HEK293 (cell line): Measurements from ENCODE around the gene PTGDR2.

Experiments used
- KLF8 ChIP-seq: fragments of 450-650 bp; formaldehyde crosslinking; IDR thresholded peaks from 2 replicates; pipeline ENCODE4 v1.5.1; 2016; ENCODE audit warnings: missing biosample characterization, missing genetic modification characterization
- TCF7L2 ChIP-seq: IDR thresholded peaks from 2 replicates; pipeline ENCODE4 v1.6.1; 2011; ENCODE audit warnings: low read depth, mild to moderate bottlenecking, inconsistent platforms, low read length, moderate library complexity, borderline replicate concordance
- ZFP3 ChIP-seq: fragments of 450-650 bp; formaldehyde crosslinking; IDR thresholded peaks from 2 replicates; pipeline ENCODE4 v1.5.1; 2016; ENCODE audit warnings: low read depth, missing biosample characterization, missing genetic modification characterization
- ZNF184 ChIP-seq: fragments of 450-650 bp; IDR thresholded peaks from 2 replicates; pipeline ENCODE4 v1.5.1; 2018; ENCODE audit warnings: missing biosample characterization, mild to moderate bottlenecking, missing genetic modification characterization
- ZNF292 ChIP-seq: fragments of 450-650 bp; formaldehyde crosslinking; IDR thresholded peaks from 2 replicates; pipeline ENCODE4 v1.5.1; 2016; ENCODE audit warnings: low read depth, missing biosample characterization, missing genetic modification characterization, borderline replicate concordance
- ZNF324 ChIP-seq: fragments of 450-650 bp; formaldehyde crosslinking; IDR thresholded peaks from 2 replicates; pipeline ENCODE4 v1.5.1; 2016; ENCODE audit warnings: missing biosample characterization, missing genetic modification characterization
- ZNF596 ChIP-seq: fragments of 450-650 bp; IDR thresholded peaks from 2 replicates; pipeline ENCODE4 v1.5.0; 2018; ENCODE audit warnings: missing biosample characterization, mild to moderate bottlenecking, missing genetic modification characterization, moderate library complexity
- ZNF621 ChIP-seq: fragments of 450-650 bp; formaldehyde crosslinking; IDR thresholded peaks from 2 replicates; pipeline ENCODE4 v1.5.1; 2017; ENCODE audit warnings: missing biosample characterization, missing genetic modification characterization
- ZNF664 ChIP-seq: fragments of 450-650 bp; formaldehyde crosslinking; IDR thresholded peaks from 2 replicates; pipeline ENCODE4 v1.5.1; 2016; ENCODE audit warnings: missing biosample characterization, missing genetic modification characterization
- TF ChIP-seq, protein P1 (sequence below): fragments of 450-650 bp; formaldehyde crosslinking; IDR thresholded peaks from 2 replicates; pipeline ENCODE4 v1.5.1; 2016; ENCODE audit warnings: missing biosample characterization, missing genetic modification characterization
- TF ChIP-seq, protein P2 (sequence below): fragments of 450-650 bp; formaldehyde crosslinking; IDR thresholded peaks from 2 replicates; pipeline ENCODE4 v1.5.1; 2016; ENCODE audit warnings: missing biosample characterization, missing genetic modification characterization, borderline replicate concordance
- TF ChIP-seq, protein P3 (sequence below): fragments of 450-650 bp; formaldehyde crosslinking; IDR thresholded peaks from 2 replicates; pipeline ENCODE4 v1.5.1; 2016; ENCODE audit warnings: missing biosample characterization, missing genetic modification characterization, borderline replicate concordance

DNA sequence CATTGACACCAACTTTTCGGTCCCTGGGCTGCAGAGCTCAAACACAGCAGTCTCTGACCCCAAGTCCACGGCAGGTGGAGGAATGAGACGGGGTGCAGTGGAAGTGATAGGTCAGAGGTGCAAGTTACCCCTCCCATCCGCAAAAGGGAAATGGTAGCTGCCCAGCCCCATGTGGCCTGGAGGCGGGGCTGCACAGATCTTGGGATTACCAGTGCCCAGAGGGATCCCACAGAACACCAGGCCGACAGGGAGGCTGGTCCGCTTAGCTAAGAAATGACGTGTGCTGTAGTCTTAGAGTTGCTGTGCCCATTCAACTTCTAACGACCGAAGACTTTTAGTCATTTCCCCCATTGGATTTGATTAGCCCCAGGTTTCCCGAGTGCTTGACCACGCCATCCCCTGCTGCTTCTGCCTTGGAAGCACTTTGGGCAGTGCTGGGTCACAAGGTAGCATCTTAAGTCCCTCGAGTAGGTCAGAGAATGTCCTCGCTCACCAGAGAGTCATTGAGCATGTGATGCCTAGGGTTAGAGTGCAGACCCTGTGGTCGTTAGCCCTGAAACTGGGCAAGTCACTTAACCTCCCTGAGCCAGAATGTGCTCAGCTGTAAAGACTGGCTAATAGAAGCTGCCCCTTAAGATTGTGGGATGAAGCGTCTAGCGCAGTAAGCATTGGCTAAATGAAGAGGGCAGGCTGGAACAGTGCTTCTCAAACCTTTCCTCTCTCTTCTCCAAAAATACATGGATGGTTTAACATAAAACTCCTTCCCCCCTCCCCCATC is 4.2 kb downstream of the PTGDR2 start:
- TF ChIP-seq, protein P1, sequence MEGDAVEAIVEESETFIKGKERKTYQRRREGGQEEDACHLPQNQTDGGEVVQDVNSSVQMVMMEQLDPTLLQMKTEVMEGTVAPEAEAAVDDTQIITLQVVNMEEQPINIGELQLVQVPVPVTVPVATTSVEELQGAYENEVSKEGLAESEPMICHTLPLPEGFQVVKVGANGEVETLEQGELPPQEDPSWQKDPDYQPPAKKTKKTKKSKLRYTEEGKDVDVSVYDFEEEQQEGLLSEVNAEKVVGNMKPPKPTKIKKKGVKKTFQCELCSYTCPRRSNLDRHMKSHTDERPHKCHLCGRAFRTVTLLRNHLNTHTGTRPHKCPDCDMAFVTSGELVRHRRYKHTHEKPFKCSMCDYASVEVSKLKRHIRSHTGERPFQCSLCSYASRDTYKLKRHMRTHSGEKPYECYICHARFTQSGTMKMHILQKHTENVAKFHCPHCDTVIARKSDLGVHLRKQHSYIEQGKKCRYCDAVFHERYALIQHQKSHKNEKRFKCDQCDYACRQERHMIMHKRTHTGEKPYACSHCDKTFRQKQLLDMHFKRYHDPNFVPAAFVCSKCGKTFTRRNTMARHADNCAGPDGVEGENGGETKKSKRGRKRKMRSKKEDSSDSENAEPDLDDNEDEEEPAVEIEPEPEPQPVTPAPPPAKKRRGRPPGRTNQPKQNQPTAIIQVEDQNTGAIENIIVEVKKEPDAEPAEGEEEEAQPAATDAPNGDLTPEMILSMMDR (tag by site-specific recombination), result no peak
- TF ChIP-seq, protein P2, sequence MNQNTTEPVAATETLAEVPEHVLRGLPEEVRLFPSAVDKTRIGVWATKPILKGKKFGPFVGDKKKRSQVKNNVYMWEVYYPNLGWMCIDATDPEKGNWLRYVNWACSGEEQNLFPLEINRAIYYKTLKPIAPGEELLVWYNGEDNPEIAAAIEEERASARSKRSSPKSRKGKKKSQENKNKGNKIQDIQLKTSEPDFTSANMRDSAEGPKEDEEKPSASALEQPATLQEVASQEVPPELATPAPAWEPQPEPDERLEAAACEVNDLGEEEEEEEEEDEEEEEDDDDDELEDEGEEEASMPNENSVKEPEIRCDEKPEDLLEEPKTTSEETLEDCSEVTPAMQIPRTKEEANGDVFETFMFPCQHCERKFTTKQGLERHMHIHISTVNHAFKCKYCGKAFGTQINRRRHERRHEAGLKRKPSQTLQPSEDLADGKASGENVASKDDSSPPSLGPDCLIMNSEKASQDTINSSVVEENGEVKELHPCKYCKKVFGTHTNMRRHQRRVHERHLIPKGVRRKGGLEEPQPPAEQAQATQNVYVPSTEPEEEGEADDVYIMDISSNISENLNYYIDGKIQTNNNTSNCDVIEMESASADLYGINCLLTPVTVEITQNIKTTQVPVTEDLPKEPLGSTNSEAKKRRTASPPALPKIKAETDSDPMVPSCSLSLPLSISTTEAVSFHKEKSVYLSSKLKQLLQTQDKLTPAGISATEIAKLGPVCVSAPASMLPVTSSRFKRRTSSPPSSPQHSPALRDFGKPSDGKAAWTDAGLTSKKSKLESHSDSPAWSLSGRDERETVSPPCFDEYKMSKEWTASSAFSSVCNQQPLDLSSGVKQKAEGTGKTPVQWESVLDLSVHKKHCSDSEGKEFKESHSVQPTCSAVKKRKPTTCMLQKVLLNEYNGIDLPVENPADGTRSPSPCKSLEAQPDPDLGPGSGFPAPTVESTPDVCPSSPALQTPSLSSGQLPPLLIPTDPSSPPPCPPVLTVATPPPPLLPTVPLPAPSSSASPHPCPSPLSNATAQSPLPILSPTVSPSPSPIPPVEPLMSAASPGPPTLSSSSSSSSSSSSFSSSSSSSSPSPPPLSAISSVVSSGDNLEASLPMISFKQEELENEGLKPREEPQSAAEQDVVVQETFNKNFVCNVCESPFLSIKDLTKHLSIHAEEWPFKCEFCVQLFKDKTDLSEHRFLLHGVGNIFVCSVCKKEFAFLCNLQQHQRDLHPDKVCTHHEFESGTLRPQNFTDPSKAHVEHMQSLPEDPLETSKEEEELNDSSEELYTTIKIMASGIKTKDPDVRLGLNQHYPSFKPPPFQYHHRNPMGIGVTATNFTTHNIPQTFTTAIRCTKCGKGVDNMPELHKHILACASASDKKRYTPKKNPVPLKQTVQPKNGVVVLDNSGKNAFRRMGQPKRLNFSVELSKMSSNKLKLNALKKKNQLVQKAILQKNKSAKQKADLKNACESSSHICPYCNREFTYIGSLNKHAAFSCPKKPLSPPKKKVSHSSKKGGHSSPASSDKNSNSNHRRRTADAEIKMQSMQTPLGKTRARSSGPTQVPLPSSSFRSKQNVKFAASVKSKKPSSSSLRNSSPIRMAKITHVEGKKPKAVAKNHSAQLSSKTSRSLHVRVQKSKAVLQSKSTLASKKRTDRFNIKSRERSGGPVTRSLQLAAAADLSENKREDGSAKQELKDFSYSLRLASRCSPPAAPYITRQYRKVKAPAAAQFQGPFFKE (tag by site-specific recombination), result no peak
- TF ChIP-seq ZNF324, result no peak
- TF ChIP-seq, protein P3, sequence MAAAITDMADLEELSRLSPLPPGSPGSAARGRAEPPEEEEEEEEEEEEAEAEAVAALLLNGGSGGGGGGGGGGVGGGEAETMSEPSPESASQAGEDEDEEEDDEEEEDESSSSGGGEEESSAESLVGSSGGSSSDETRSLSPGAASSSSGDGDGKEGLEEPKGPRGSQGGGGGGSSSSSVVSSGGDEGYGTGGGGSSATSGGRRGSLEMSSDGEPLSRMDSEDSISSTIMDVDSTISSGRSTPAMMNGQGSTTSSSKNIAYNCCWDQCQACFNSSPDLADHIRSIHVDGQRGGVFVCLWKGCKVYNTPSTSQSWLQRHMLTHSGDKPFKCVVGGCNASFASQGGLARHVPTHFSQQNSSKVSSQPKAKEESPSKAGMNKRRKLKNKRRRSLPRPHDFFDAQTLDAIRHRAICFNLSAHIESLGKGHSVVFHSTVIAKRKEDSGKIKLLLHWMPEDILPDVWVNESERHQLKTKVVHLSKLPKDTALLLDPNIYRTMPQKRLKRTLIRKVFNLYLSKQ (tag by site-specific recombination), result no peak
- TF ChIP-seq ZNF664, result no peak
- no peak for TF ChIP-seq ZNF292 (tag by site-specific recombination)
- no peak for TF ChIP-seq KLF8
- no peak for TF ChIP-seq ZFP3 (tag by site-specific recombination)
- TF ChIP-seq TCF7L2, result no peak
- TF ChIP-seq ZNF184 (tag by site-specific recombination), result no peak
- no peak for TF ChIP-seq ZNF596 (tag by site-specific recombination)
- no peak for TF ChIP-seq ZNF621 (tag by site-specific recombination)
